NCI-H2081 (cell line): ENCODE measurements around the gene TMEM164.
"Not testable (repeated sequence)": the region's sequence is repeated elsewhere in the genome, so short reads cannot be mapped to it uniquely, and the experiment has no call there.

Source experiments
- DNase-seq, 2 experiments: peaks; one replicate each; lab custom pipeline; 2025; lab: John Stamatoyannopoulos, UW

The TMEM164 gene

GRCh38 chrX:110132450-110133114 lies 129.7 kb downstream of the TMEM164 start:
- no peak for DNase-seq

DNA sequence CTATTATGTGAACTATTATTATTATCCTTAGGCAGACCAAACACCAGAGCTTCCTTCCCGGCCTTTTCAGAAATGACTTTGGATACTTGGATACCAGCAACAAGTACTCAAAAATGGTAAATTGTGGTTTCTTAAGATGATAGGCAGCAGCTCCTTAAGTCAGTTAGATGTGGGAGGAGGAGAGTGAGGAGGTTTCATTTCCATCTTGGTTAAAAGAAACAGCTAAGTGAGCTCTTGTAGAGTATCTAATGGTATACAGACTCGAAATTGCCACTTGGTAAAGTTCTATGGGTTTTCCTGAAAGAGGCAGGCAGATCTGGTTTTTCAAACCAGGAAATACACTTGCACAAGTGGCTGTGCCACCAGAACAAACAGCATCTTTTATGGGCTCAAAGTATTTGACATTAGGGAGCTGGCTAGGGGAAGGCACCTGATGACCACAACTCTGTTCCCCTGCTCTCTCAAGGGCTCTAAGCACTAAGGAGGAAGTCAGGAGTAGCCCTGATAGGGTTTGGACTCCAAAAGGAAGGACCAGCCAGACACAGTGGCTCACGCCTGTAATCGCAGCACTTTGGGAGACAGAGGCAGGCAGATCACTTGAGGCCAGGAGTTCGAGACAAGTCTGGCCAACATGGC lies 130.9 kb downstream of the TMEM164 start:
- no peak for DNase-seq

- DNase-seq: no peak
These were observed 132.7 kb downstream of the TMEM164 start for GRCh38 chrX:110135618-110136017.

DNA sequence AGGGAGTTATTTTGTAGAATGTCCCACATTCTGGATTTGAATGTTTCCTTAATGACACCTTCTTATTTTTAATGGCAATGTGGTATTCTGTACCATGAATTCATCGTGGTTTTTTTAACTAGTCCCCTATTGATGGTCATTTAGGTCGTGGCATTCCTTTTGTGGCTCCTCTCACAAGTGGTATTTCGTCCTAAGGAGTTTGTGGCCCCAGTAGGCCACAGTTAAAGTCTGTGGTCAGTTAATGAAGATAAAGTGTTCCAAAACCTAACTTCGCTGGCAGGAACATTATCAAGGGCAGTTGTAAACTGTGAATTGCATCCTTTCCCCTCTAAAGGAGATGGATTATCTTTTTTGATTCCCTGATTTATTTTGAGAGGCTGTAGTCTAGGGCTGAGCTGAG lies 133.2 kb downstream of the TMEM164 start:
- no peak for DNase-seq

DNA sequence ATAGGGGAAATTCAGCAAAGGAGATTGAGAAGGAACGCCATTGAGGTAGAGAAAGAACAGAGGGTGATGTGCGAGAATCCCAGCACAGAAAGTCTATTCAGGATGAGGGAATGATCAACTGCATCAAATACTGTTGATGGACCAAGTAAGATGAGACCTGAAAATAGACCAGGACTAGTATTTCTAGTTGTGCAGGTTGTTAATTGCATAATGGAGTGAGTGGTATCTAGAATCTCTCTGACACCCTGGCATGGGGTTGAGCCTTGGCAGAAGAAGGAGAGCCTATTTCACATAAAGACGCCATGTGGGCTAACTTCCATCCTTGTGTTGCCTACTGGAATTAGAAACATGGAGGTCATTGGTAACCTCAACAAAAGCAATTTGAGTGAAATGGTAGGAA lies 135.6 kb downstream of the TMEM164 start:
- DNase-seq: no peak

- no peak for DNase-seq
These were observed 136.3 kb downstream of the TMEM164 start for GRCh38 chrX:110139172-110139571.

GRCh38 chrX:110142096-110142495 lies 139.2 kb downstream of the TMEM164 start:
- DNase-seq: no peak

- no peak for DNase-seq
These were observed 140.7 kb downstream of the TMEM164 start for GRCh38 chrX:110143454-110144210.

- no peak for DNase-seq
These were observed 142.4 kb downstream of the TMEM164 start for GRCh38 chrX:110145311-110145710.

- peak; percentile 23 to 30 for DNase-seq
These were observed 142.9 kb downstream of the TMEM164 start for GRCh38 chrX:110145854-110146253.

DNA sequence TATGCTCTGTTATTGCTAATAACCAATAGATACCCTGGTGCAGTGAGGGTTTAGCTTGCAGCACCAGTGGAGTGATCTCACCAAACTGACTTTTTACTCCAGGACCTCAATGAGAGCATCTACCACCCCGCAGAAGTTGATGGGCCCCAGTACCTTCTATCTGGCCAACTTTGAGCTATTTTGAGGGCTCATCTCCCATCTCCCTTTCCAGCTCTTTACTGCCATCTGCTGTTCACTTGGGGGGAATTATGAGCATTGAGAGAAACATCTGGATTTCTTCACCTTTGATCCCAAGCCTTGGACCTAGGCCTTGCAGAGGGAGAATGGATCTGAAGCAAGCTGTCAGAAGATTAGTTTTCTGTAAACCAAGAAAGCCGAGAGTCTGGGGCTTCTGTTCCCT lies 143.6 kb downstream of the TMEM164 start:
- DNase-seq: peak; percentile 36 to 52

DNA sequence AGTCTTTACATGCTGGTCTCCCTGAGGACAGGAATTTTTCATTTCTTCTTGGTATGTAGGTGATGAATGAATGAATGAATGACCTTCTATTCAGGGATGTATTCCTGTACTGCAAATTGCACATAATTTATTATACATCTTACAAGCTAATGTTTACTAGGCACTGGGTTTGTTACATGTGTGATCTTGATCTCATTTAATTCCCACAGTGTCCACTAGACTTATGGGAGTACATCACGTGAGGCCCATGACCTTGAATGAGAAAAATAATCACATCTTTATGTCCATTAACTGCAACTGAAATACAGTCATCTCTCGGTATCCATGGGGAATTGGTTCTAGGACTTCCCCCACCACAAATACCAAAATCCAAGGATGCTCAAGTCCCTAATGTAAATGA lies 150.3 kb downstream of the TMEM164 start:
- no peak for DNase-seq

DNA sequence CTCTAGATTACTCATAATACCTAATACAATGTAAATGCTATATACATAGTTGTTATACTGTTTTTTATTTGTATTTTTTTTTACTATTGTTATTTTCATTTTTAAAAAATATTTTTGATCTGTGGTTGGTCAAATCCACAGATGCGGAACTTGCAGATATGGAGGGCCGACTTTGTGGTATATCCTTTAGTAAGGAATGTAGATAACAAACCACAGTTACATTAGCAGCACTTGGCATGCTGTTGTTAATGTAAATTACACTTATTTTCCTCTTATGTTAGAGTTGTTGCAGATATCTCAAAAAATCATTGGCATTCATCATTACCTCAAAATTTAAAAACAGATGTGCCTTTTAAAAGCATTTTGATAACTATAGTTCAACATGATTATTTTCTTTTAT lies 151.0 kb downstream of the TMEM164 start:
- no peak for DNase-seq

DNA sequence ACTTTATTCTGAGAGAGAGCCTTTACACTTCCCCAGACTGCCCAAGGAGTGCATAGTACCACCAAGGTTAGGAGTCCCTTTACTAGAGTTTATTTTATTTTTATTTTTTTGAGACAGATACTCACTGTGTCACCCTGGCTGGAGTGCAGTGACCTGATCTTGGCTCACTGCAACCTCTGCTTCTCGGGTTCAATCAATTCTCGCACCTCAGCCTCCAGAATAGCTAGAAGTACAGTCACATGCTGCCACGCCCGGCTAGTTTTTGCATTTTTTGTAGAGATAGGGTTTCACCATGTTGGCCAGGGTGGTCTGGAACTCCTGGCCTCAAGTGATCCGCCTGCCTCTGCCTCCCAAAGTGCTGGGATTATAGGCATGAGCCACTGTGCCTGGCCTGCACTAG lies 151.4 kb downstream of the TMEM164 start:
- DNase-seq: not testable (repeated sequence)

GRCh38 chrX:110155759-110156158 lies 152.8 kb downstream of the TMEM164 start:
- DNase-seq: no peak

DNA sequence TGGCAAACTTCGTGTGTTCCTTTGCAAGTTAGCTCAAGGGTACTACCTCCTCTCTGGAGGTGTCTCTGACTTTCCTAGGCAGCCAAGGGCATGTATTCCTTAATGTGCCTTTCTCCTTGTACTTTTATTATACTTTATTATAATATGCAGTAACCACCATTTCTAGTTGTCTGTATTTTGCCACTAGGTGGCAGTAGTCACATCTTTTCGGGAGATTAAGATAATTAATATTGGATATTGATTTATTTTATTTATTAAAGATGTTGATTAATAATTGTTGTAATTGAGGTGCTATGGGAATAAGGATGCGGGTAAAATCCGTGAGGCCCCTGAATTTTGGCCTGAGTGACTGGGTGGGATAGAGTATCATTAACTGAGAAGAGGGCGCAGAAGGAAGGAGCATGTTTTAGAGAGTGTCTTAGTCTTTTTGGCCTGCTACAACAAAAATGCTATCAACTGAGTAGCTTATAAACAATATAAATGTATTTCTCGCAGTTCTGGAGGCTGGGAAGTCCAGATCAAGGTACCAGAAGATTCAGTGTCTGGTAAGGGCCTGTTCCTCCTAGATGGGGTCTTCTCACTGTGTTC lies 153.3 kb downstream of the TMEM164 start:
- peak; percentile 14 to 22 for DNase-seq

DNA sequence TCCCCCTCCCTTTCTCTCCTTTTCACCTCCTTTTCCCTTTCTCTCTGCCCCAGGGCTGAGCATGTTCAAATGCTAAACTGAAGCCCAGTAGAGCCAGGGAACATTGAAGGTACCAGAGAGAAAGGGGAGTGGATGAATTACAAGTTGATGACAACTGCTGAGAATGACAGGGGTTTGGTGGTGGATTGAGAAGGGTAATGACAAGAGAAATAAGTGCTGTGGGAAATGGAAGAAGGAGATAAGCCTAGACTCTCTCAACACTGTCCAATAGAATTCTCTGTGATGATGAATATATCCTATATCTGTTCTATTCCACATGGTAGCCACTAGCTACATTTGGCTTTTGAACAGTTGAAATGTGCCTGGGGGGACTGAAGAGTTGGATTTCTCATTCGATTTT lies 154.5 kb downstream of the TMEM164 start:
- DNase-seq: no peak

GRCh38 chrX:110159235-110159634 lies 156.3 kb downstream of the TMEM164 start:
- DNase-seq: no peak

GRCh38 chrX:110159865-110160264 lies 157.0 kb downstream of the TMEM164 start:
- DNase-seq: no peak

GRCh38 chrX:110161361-110161686 lies 158.4 kb downstream of the TMEM164 start:
- DNase-seq: no peak

GRCh38 chrX:110162131-110162530 lies 159.2 kb downstream of the TMEM164 start:
- no peak for DNase-seq

GRCh38 chrX:110162867-110163266 lies 160.0 kb downstream of the TMEM164 start:
- no peak for DNase-seq

DNA sequence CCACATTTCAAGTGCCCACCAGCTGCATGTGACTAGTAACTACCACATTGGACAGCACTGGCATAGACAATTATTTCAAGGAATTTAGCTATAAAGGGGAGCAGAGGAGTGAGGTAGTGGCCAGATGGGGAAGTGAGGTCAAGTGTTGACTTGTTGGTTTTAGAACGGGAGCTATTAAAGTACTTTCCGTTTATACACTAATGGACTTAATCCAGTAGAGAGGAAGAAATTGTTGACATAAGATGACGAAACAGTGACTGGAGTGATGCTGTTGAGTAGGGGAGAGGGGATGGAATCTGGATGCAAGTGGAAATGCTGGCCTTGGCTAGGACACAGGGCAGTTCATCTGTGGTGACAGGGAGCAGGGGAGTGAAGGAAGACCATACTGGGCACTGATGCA lies 160.6 kb downstream of the TMEM164 start:
- no peak for DNase-seq
